ENCODE results near the gene SREBF1. TPM values are rescaled to one million over a fixed set of nuclear protein-coding genes. Genes with fewer than 3 reads are reported as not detected.

The SREBF1 gene
- total RNA-seq, 4 donors from 2014 or later: 17.0 to 255 (median 18.9) TPM

DNA sequence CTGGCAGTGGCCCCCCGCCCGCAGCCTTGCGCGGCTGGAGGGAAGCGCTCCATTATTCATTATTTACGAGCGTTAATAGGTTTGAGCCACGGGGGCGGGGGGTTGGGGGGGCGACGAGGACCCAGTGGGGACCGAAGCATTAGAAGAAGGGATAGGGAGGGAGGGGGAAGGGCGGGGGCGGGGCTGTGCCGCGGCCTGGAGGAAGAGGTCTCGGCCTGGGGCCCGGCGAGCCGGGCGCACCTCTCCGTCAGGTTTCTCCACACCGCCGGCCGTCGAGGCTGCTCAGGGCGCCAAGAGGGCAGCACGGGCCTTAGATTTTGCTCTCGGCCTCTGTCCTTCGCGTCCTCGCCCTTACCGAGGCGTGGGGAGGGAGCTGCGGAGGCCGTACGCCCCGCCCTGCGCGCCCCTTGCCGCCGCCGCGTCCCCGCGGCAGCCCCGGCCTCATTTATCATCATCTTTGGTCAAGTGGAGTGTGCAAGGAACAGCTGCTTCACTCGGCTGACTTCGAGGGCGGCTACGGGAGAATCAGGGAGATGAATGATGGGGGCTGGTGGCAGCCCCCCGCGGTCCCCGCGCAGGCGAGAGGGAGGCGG is 54.2 kb downstream of the SREBF1 start:
- TF ChIP-seq, protein P1, sequence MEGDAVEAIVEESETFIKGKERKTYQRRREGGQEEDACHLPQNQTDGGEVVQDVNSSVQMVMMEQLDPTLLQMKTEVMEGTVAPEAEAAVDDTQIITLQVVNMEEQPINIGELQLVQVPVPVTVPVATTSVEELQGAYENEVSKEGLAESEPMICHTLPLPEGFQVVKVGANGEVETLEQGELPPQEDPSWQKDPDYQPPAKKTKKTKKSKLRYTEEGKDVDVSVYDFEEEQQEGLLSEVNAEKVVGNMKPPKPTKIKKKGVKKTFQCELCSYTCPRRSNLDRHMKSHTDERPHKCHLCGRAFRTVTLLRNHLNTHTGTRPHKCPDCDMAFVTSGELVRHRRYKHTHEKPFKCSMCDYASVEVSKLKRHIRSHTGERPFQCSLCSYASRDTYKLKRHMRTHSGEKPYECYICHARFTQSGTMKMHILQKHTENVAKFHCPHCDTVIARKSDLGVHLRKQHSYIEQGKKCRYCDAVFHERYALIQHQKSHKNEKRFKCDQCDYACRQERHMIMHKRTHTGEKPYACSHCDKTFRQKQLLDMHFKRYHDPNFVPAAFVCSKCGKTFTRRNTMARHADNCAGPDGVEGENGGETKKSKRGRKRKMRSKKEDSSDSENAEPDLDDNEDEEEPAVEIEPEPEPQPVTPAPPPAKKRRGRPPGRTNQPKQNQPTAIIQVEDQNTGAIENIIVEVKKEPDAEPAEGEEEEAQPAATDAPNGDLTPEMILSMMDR (IDR thresholded peaks at IDR 0.05; ENCODE audit: low read depth): no peak

DNA sequence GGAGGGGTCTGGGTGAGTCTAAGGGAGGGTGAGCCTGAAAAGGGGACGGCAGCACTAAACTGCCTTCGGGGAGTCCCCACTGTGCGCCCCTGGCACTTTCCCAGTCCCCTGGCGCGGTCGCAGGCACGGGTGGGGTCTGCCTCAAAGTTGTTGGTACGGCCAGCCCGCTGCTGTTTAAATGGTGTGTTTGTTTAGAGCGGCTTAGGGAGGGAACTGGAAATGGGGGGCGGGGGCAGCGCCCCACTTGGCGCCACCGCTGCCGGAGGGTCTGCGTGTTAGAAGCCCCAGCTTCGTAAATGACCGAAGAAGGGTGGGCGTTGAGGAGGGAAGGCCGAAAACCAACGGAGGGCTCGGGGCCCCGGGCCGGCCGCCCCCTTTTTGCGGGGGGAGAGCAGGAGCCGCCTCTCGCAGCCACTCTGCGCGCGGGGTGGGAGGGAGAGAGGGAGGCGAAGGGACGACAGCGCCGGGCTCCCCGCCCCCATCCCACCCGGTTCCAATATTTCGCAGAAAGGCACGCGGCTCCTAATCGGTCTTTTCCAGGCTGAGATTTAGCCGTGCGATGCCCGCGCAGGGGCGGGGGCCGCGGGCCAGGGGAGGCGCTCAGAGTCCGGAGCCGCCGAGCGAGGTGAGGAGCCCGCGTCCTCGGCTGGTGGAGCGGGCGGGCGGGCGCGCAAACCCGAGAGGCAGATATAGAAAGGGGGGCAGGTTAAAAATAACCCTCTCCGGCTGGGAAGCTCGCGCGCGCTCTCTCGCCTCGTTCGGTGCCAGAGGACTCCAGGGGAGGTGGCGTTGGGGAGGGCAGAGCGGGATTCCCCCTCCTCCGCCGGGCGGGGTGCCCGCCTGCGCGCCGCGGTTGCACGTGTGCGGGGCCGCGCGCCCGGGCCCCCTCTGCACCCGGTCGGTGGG is 54.9 kb downstream of the SREBF1 start:
- TF ChIP-seq, protein P1 (IDR thresholded peaks at IDR 0.05; ENCODE audit: low read depth): no peak

DNA sequence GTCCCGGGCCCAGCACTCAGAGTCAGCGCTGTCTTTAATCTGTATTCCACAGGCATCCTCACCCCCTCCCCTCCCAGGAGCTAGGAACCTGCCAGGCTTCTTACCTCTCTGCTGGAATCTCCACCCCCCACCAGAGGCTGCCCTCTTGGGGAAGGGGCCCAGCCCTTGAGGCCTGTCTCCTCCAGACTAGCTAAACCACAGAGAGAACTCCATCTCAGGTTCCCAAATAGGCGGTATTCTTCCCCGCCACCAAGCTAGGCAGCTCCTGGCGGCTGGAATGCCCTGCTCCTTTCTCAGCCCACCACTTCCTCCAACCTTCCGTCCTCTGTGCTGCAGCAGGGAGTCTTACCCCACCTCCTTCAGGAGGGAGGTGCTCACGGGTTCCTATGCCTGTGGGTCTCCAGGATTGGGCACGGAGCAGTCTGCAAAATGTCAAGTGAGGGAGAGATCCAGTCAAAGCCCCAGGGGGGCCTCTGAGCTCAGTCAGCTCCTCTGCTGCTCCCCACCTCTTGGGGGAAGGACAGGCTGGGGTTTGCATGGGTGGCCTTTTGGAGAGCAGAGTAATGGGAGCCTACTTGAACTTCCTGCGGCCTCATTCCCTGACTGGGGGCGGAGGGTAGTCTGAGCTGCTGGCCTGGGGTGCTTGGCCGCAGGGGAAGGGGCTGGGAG is 55.7 kb downstream of the SREBF1 start:
- TF ChIP-seq, protein P1 (IDR thresholded peaks at IDR 0.05; ENCODE audit: low read depth): no peak

DNA sequence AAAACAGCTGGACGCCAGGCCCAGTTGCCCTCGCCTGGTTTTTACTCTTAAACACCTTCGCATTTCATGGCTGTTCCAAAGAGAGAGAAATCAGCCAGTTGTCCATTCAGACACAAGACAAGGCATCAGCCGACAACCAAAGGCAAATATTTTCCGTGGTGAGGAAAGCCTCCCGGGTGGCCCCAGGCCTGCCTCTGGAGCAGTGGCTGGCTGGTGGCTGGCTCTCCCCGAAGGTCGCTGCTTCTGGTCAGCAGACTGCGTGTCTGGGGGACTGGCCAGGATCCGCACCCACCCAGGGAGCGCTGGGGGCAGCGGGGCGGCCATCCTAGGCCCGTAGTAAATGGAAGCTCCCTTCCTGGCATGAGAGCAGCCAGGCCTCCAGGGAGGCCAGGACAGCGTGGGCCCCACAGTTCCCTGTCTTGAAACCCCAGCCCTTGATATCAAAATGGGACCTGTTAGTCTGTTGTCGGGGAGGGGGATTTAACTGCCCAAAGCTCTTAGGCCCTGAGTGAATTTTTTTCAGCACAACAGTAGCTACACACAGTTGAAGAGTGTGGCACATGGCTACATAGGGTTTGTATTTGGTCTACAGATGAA is 57.7 kb downstream of the SREBF1 start:
- TF ChIP-seq, protein P1 (IDR thresholded peaks at IDR 0.05; ENCODE audit: low read depth): no peak

DNA sequence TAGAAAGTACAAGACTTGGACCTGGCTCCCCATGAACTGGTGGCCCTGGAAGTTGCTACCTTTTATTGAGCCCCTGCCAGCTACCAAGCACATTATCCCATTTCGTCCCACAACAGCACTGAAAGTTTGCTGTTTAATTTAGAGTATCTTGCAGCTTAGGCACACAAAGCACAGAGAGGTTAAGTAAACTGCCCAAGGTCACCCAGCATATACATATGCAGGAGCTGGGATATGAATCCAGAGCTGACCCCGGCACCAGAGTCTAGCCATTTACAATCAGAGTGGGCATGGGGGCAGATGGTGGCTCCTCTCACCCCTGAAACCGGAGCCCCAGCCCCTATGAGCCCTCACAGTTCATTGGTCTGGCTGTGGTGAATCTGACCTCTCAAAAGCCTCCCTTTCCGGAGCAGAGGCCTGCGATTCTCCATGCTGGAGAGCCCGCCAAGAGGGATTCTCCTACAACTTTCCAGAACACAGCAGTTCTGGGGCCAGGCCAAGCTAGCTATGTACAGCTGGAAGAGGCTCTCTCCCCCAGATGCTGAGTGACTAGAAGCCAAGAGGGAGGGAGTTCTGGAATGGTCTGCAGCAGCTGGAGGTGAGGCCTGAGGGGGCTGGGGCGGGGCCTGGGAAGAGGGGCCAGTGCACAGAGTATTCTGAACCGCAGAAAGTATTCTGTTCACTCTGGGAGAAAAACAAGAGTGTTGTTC is 58.3 kb downstream of the SREBF1 start:
- TF ChIP-seq, protein P1 (IDR thresholded peaks at IDR 0.05; ENCODE audit: low read depth): no peak

DNA sequence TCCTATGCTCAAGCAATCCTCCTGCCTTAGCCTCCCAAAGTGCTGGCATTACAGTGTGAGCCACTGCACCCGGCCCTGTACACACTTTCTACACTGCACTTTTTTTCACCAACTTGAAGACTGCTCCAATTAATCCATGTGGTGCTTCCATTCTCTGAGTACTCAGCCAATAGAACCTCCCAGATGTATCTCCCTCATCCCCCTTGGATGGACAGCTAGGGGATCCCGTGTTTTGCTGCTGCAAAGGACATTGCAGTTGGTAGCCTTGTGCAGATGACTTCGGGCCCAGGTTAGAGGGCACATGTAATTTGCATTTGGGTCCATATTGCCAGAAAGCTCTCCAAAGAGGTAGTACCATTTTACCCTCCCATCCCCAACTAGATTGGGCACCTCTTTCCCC is 59.9 kb downstream of the SREBF1 start:
- TF ChIP-seq, protein P1 (IDR thresholded peaks at IDR 0.05; ENCODE audit: low read depth): no peak

Measured in subcutaneous adipose tissue (tissue), 4 donors.